Activated naive CD8-positive, alpha-beta T cell treated with anti-CD3 and anti-CD28 coated beads, Interleukin-2, amount 10 ng/mL, durations not matched to agents 7 days and 5 days (primary cell): Measurements from ENCODE around the gene NOTO. TPM values are rescaled to one million over a fixed set of nuclear protein-coding genes. Genes with fewer than 3 reads are reported as not detected.

ENCODE experiments used
- ATAC-seq: fragments of 150-1000 bp; cut with Tn5 transposase; one replicate; pipeline ENCODE4 v1.10.0; 2021; ENCODE audit warnings: low read depth, moderate library complexity
- POLR2A ChIA-PET: fragments of 350-600 bp; sonication (Branson Sonifier 250); formaldehyde crosslinking; loops from one replicate; lab custom pipeline; 2021; ENCODE audit warnings: antibody characterized with exemption; lab: Charles Lee
- DNase-seq: peaks from one replicate; pipeline ENCODE4 v3.0.0; 2021
- H3K27ac Mint-ChIP-seq: one replicate; pipeline ENCODE4 v1.8.0; 2022; ENCODE audit warnings: mild to moderate bottlenecking, mixed read lengths
- H3K27me3 Mint-ChIP-seq: one replicate; pipeline ENCODE4 v1.8.0; 2022; ENCODE audit warnings: mild to moderate bottlenecking, moderate library complexity, mixed read lengths
- H3K36me3 Mint-ChIP-seq: one replicate; pipeline ENCODE4 v1.8.0; 2021; ENCODE audit warnings: mild to moderate bottlenecking, mixed read lengths
- H3K4me1 Mint-ChIP-seq: one replicate; pipeline ENCODE4 v1.8.0; 2021; ENCODE audit warnings: mixed read lengths
- H3K4me3 Mint-ChIP-seq: one replicate; pipeline ENCODE4 v1.8.0; 2022; ENCODE audit warnings: mild to moderate bottlenecking, moderate library complexity, mixed read lengths
- H3K9me3 Mint-ChIP-seq: one replicate; pipeline ENCODE4 v1.8.0; 2021; ENCODE audit warnings: mixed read lengths
- total RNA-seq, 2 experiments: library from RNA; stranded (reverse); gene quantifications; one replicate each; pipeline ENCODE4 v1.2.3, GENCODE V29; 2021

NOTO gene
- total RNA-seq, 2 experiments from 2014 or later = not detected

DNA sequence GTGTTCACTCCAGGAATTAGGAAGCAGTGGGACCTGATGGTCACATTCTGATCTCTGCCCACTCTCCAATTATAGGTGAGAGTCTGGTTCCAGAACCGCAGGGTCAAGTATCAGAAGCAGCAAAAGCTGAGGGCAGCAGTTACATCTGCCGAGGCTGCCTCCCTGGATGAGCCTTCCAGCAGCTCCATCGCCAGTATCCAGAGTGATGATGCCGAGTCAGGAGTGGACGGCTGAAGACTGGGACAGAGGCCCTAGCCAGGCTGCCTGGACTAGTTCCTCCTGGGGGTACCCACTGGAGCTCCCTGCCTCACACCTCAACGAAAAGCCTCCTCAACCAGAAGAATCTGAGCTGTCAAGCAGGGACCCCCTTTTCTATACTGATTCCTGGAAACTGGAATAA is 8.3 kb downstream of the NOTO start:
- POLR2A ChIA-PET = interaction anchor here (0.6 kb wide), 1 partner anchor 1876 kb away, joined by 4 read pairs; no protein-coding TSS in a partner anchor
- H3K27me3 Mint-ChIP-seq = peaks cover 14% of the 10 kb centered on the region
- no peak overlapping the region for H3K27ac Mint-ChIP-seq
- ATAC-seq = no peak
- H3K9me3 Mint-ChIP-seq = no peaks in the 10 kb centered on the region
- no peak overlapping the region for H3K4me3 Mint-ChIP-seq
- no peaks in the 10 kb centered on the region for H3K36me3 Mint-ChIP-seq
- peaks cover 20% of the 10 kb centered on the region for H3K4me1 Mint-ChIP-seq
- no peak for DNase-seq

DNA sequence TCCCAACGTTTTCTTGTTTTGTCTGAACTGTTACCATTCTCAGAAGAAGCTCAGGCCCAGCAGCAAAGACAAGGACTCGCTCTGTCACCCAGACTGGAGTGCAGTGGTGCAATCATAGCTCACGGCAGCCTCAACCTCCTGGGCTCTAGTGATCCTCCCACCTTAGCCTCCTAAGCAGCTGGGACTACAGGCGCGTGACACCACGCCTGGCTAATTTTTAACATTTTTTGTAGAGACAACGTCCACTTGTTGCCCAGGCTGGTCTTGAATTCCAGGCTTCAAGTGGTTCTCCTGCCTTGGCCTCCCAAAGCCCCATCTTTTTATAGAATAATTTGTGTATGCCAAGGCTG is 9.7 kb downstream of the NOTO start:
- POLR2A ChIA-PET = interaction anchor here (0.5 to 2.3 kb wide), 6 partner anchors 20 to 1377 kb away, joined by 3 to 20 read pairs (median 4); partner anchors contain the start of genes ALMS1, CCT7, FBXO41 and PRADC1
- Mint-ChIP-seq H3K27me3 (peaks cover 7% of the 10 kb centered on the region), H3K27ac (no peak overlapping the region), H3K36me3 (no peaks in the 10 kb centered on the region), H3K4me3 (no peak overlapping the region), H3K9me3 (no peaks in the 10 kb centered on the region), H3K4me1 (peaks cover 21% of the 10 kb centered on the region)
- ATAC-seq (no peak), DNase-seq (no peak)

DNA sequence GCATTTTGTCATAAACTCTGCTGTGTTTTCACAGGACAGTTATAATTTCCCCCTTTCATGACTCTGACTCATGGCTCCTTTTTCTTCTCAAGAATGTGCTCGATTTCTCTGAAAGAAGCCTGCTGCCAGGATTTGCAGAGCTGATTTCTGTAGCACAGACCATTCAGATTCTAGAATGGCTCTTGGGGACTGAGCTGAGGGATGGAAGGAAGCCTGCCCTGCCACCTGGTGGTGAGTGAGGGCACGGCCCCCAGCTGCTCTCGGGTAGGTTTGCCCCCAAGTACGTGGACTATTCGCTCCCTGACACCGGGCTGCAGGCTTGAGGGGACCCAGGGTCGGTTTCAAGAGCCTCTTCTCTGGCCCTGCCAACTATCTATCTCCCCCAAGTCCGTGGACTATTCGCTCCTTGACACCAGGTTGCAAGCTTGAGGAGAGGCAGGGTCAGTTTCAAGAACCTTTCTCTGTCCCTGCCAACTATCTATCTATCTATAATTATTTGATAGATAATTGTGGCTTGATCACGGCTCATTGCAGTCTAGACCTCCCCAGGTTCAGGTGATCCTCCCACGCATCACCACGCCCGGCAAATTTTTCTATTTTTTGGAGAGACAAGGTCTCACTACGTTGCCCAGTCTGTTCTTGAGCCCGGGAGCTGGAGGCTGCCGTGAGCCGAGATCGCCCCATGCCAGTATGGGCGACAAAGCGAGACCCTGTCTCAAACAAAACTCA is 10.2 kb downstream of the NOTO start:
- Mint-ChIP-seq H3K36me3 (no peaks in the 10 kb centered on the region), H3K4me3 (no peak overlapping the region), H3K9me3 (no peaks in the 10 kb centered on the region), H3K27me3 (peaks cover 1% of the 10 kb centered on the region), H3K27ac (no peak overlapping the region), H3K4me1 (peaks cover 21% of the 10 kb centered on the region)
- DNase-seq = peak; percentile 82
- ATAC-seq = peak; percentile 78
- POLR2A ChIA-PET = interaction anchor here (0.5 to 2.3 kb wide), 7 partner anchors 19 to 1377 kb away, joined by 3 to 20 read pairs (median 4); partner anchors contain the start of genes ALMS1, CCT7, FBXO41 and PRADC1

DNA sequence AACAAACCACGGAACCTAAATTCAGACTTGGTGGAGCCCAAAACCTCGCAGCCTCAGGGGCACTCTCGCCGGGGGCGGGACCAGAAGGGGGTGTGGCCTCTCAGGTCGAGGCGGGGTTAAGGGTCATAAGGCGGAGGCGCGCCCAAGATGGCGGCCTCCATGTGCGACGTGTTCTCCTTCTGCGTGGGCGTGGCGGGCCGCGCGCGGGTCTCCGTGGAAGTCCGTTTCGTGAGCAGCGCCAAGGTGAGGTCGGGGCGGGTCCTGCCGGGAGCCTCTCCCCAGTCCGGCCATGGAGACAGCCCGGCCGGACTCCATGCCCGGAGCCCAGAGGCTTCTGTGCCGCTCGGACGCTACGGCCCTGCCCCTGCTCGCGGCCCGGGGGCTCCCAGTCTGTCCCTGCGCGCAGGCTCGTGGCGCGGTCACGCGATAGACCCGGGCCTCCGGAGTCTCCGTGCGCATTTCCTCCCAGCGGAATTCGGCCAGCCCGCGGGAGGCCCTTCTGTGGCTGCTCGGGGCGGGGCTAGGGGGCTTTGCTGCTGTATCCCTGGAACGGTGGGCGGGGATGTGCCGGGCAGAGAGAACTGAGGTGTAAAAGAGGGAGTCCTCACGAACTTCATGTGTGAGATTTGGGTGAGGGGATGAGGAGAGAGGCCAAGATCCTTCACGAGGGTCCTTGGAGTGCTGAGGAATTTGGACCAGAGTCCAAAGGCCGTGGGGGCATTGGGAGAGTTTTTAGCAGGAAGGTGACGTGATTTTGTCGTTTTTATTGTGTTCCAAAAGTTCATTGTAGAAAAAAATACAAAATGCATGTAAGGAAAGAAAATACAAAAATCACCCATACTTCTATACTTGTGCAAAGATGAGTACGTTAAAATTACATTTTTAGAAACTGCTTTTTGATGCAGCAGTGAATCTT is 12.0 kb downstream of the NOTO start, which contains the start of gene SMYD5:
TSS of gene SMYD5 (plus strand) at position 126 of the 916 bp plus-strand sequence. CDS start at position 148, 22 bp downstream.
- DNase-seq (peak; percentile 94), ATAC-seq (peak; percentile 85)
- Mint-ChIP-seq H3K27ac (peak within 1 kb of the TSS; percentile 90), H3K4me3 (peak within 1 kb of the TSS; percentile 90), H3K4me1 (peaks cover 21% of the 10 kb centered on the region), H3K27me3 (no peaks in the 10 kb centered on the region), H3K36me3 (no peaks in the 10 kb centered on the region), H3K9me3 (no peaks in the 10 kb centered on the region)
- POLR2A ChIA-PET = no interaction called here

DNA sequence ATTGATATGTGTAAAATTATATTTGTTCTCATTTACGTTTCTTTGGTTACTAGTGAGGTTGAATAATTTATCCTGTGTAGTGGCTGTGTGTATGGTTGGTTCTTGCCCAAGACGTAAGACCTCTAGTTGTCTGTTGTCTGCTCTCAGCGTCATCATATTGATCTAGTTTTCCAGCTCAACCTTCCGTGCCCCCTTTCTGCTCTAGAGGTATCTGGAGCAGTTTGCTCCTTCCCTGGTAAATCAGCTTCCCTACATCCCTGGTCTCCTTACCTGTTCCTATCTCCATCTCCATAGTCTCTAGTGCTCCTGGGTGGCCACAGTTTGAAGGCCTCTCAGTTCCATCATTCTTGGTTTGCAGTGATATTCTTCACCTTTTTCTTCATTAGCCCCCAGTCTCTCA is 12.9 kb downstream of the NOTO start:
- ATAC-seq (no peak), DNase-seq (no peak)
- no peaks in the 10 kb centered on the region for H3K9me3 Mint-ChIP-seq
- peaks cover 21% of the 10 kb centered on the region for H3K4me1 Mint-ChIP-seq
- H3K27me3 Mint-ChIP-seq = no peaks in the 10 kb centered on the region
- H3K36me3 Mint-ChIP-seq = no peaks in the 10 kb centered on the region
- peak overlapping the region; percentile 90 for H3K4me3 Mint-ChIP-seq
- POLR2A ChIA-PET = no interaction called here
- peak overlapping the region; percentile 22 for H3K27ac Mint-ChIP-seq

DNA sequence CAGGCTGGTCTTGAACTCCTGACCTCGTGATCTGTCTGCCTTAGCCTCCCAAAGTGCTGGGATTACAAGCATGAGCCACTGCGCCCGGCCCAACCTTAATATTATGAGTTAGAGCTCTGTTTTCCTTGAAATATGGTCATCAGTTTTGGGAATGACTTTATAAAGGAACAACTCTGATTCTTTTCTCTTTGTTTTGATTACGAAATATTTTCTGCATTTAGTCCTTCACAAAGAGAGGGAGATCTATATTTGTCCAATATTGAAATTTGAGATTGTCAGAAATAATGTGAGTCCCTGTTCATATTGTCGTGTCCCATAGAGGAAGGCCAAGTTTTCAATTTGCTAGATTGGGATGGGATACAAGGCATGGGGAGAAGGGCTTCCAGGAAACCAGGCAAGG is 14.8 kb downstream of the NOTO start:
- H3K4me3 Mint-ChIP-seq = no peak overlapping the region
- peaks cover 24% of the 10 kb centered on the region for H3K4me1 Mint-ChIP-seq

DNA sequence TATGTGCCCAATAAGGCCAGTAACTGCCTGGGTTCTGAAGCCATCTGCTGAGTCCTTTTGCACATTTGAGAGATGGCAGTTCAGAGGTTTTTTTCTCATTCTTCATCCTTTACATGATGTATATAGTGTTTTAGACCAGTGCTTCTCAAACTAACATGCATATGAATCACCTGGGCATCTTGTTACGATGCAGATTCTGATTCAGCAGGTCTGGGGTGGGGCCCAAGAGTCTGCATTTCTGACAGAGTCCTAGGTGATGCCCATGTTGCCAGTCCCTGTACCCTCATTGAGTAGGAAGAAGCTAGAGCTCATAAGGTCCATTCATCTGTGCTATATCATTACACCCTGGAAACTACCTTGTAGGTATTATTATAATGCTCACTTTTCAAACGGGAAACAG is 15.5 kb downstream of the NOTO start:
- DNase-seq (no peak), ATAC-seq (no peak)
- H3K27me3 Mint-ChIP-seq = no peaks in the 10 kb centered on the region
- POLR2A ChIA-PET = no interaction called here
- H3K4me3 Mint-ChIP-seq = no peak overlapping the region
- H3K36me3 Mint-ChIP-seq = peaks cover 3% of the 10 kb centered on the region
- H3K4me1 Mint-ChIP-seq = peaks cover 24% of the 10 kb centered on the region
- no peaks in the 10 kb centered on the region for H3K9me3 Mint-ChIP-seq
- no peak overlapping the region for H3K27ac Mint-ChIP-seq

More for the DNA sequence above, 14.8 kb downstream of the NOTO start:
- DNase-seq (no peak), ATAC-seq (no peak)
- POLR2A ChIA-PET = interaction anchor here (1.1 kb wide), 1 partner anchor 16 kb away, joined by 3 read pairs; the partner anchor contains the start of gene PRADC1
- Mint-ChIP-seq H3K9me3 (no peaks in the 10 kb centered on the region), H3K36me3 (peaks cover 2% of the 10 kb centered on the region), H3K27ac (no peak overlapping the region), H3K27me3 (no peaks in the 10 kb centered on the region)

DNA sequence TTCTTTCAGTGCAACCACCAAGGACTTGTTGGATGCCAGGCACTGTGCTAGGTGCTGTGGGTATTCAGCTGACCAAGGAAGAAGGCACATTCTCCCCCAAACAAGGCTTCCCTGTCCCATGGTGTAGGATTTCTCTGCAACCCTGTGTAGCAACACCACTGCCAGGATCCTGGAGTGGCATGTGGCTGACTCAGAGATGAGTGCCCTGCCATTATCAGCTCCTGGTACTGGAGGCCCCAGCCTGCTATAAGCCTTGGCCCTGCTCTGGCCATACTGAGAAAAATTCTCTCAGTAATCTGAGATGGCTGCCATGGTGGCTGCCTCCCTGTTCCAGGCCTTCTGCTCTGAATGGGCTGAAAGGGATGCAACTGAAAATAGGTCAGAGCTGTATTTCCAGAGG is 15.9 kb downstream of the NOTO start:
- no peak overlapping the region for H3K27ac Mint-ChIP-seq
- H3K9me3 Mint-ChIP-seq = no peaks in the 10 kb centered on the region
- DNase-seq (no peak), ATAC-seq (no peak)
- H3K4me1 Mint-ChIP-seq = peaks cover 22% of the 10 kb centered on the region
- peaks cover 3% of the 10 kb centered on the region for H3K36me3 Mint-ChIP-seq
- no peak overlapping the region for H3K4me3 Mint-ChIP-seq
- POLR2A ChIA-PET = no interaction called here
- no peaks in the 10 kb centered on the region for H3K27me3 Mint-ChIP-seq

DNA sequence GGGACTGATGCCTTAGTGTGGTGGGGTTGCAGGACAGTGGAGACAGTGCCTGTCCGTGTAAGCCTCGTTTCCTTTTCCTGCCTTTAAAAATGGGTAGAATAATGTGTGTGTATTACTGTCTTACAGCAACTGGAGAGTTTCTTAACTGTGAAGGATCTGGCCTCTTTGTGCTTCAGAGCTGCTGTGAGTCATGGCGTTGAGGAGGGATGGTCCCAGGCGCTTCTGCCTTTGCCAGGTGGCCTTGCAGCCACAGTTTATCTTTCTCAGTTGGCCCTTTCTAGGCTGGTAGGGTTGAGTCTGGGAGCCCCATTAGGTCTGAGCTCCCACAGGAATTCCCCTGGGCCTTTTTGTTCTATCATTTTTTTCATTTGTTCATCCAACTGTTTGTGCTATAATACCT is 21.4 kb downstream of the NOTO start:
- Mint-ChIP-seq H3K36me3 (peaks cover 3% of the 10 kb centered on the region), H3K4me1 (peaks cover 12% of the 10 kb centered on the region), H3K4me3 (no peak overlapping the region), H3K27ac (no peak overlapping the region), H3K27me3 (no peaks in the 10 kb centered on the region), H3K9me3 (no peaks in the 10 kb centered on the region)
- ATAC-seq = no peak
- no peak for DNase-seq
- POLR2A ChIA-PET = interaction anchor here (0.5 to 2.8 kb wide), 2 partner anchors 11 to 242 kb away, joined by 3 to 14 read pairs; partner anchors contain the start of genes CCT7 and PRADC1

DNA sequence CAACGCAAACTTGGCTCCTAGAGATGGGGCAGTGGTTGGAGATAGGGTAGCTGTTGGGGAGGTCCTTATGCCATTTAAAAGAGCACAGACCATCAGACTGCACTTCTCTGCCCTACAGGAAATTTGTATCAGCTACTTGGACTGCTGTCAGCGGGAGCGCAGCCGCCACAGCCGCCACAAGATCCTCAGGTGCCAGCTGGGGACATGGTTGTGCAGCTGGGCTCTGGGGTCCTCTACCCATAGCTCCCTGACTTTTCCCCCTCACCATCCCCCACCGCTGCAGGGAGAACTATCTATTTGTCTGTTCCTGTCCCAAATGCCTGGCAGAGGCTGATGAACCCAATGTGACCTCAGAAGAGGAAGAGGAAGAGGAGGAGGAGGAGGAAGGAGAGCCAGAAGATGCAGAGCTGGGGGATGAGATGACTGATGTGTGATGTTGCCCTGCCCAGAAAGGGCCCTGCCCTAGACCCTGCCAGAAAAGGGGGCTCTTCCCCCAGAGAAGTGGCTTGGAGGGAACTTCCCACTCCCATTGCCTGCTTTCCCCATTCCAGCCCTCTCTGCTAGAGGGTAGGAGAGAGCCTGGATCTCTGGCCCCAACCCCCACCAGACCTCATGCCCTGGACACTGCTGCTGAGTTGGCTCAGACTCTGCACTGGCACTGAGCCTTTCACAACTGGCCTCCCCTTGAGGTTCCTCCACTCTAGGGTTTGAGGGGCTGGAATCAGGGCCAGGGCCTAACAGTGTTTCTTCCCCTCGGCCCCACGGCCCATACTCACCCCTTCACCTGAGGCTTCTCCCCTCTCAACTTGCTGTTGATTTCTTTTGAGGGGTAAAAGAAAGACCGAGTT is 23.4 kb downstream of the NOTO start:
- Mint-ChIP-seq H3K36me3 (peaks cover 3% of the 10 kb centered on the region), H3K4me1 (peaks cover 16% of the 10 kb centered on the region), H3K4me3 (peak overlapping the region; percentile 20), H3K27me3 (no peaks in the 10 kb centered on the region), H3K27ac (peak overlapping the region; percentile 82), H3K9me3 (no peaks in the 10 kb centered on the region)
- DNase-seq (no peak), ATAC-seq (no peak)
- POLR2A ChIA-PET = interaction anchor here (2.8 kb wide), 1 partner anchor 9 kb away, joined by 14 read pairs; the partner anchor contains the start of genes CCT7 and PRADC1

DNA sequence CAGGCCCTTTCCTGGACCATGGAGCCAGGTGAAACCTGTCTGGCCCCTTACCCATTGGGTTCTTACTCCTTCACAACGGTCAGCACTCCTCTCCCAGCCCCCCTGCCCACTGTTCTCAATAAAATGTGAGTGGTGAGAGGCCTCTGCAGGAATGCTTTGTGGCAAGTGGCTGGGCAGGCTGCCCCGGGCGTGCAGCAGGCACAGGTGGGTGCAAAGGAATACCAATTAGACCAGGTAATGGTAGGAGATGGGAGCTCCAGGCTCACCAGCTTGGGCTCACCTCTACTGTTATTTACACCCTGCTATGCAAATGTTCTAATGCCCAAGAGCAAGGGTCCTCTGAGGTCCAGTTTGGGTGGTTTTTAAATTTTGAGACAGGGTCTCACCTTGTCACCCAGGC is 24.7 kb downstream of the NOTO start:
- H3K36me3 Mint-ChIP-seq = peaks cover 2% of the 10 kb centered on the region
- DNase-seq = no peak
- peaks cover 12% of the 10 kb centered on the region for H3K4me1 Mint-ChIP-seq
- ATAC-seq = no peak
- no peaks in the 10 kb centered on the region for H3K27me3 Mint-ChIP-seq
- no peak overlapping the region for H3K4me3 Mint-ChIP-seq
- no peaks in the 10 kb centered on the region for H3K9me3 Mint-ChIP-seq
- POLR2A ChIA-PET = no interaction called here
- no peak overlapping the region for H3K27ac Mint-ChIP-seq

DNA sequence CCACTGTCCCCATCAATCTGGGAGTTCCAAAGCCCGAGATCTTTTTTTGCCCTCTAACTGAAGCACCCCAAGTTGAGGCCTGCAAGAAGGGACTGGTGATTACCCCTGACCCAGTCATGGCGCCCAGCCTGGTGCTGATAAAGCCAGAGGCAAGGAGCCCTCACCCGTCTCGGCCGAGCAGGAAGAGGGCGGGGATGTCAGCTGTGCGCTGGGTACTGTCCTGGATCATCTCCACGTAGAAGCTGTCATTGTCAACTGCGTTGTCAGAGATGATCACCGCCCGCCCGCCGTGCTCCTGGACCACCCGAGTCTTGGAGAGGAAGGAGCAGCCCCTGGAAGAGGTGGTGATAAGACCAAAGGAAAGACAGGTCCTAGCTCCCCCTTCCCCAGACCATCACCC is 26.3 kb downstream of the NOTO start:
- ATAC-seq (no peak), DNase-seq (no peak)
- Mint-ChIP-seq H3K36me3 (no peaks in the 10 kb centered on the region), H3K4me3 (no peak overlapping the region), H3K27ac (no peak overlapping the region), H3K9me3 (no peaks in the 10 kb centered on the region), H3K27me3 (no peaks in the 10 kb centered on the region), H3K4me1 (peaks cover 17% of the 10 kb centered on the region)
- POLR2A ChIA-PET = interaction anchor here (0.8 kb wide), 1 partner anchor 157 kb away, joined by 3 read pairs; the partner anchor contains the start of gene ALMS1
